EH (cell line): ENCODE data around the gene HOXA10.

ENCODE experiments used
- DNase-seq: peaks from one replicate; pipeline ENCODE4 v3.0.0-alpha.2; 2015; ENCODE audit warnings: low read depth

The HOXA10 gene

DNA sequence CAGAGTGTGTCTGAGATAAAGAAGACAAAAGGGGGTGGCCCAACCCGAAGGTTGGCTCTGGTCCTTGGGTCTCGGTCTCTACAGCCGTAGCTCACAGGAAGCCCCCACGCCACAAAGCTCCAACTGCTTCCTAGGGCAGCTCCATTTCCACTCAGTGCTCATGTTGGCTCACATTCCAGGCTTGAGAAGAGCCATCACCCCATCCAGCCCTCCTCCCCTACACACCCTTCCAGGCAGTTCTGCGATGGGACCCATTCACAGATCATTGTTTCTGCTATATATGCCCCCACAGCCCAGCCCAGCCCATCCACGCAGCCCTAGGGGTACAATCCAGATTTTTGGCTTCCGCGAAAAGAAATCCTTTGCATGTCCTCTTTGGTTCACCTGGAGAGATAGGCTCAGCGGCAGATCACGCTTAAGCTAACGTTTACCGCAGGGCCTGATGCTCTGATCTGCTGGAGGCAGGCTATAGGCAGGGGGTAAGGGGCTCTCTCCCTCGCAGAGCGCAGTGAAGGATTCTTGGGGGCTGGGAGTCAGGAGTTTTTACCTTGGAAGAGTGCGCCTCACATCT lies 17.1 kb upstream of the HOXA10 start:
- DNase-seq, result peak; percentile 68

- peak; percentile 46 for DNase-seq
These were observed 16.1 kb upstream of the HOXA10 start for GRCh38 chr7:27189997-27190748.

DNA sequence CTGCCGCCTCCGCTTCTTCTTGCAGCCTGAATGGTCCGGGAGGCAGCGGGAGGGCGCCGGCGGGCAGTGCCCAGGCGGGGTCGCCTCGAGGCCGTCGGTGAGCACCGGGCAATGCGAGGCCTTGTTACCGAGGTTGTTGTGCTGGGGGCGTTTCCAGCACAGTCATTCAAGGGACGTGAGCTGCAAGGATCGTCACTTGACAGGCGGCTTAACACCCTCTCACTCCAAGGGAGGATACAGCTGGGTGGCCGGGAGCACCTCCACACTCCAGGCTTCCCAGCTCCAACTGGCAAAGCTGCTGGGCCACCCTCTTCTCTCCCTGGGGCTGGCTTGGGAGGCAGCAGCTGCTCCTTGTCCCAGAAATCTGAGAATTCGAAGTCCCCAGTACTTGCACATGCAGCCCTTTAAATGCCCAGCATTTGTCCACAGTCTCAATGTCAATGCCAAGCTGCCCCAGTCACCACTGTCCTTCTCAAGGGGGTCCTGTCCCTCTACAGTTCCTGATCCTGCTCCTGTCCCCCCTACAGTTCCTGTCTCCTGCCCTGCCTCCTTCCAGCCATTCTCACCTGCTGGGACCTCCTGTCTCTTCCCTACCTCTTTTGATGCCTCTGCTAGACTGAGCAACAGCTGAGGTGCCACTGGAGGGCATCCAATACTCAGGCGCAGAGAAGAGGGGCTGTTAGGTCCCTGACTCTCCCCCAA lies 15.3 kb upstream of the HOXA10 start:
- DNase-seq, result peak; percentile 90

- peak; percentile 89 for DNase-seq
These were observed 14.5 kb upstream of the HOXA10 start for GRCh38 chr7:27188386-27189294.

GRCh38 chr7:27187475-27188385 lies 13.6 kb upstream of the HOXA10 start:
- peak; percentile 72 for DNase-seq

- DNase-seq, result peak; percentile 80
These were observed 12.8 kb upstream of the HOXA10 start for GRCh38 chr7:27186668-27187474.

- peak; percentile 54 for DNase-seq
These were observed 11.9 kb upstream of the HOXA10 start for GRCh38 chr7:27185854-27186667.

GRCh38 chr7:27185013-27185853 lies 11.1 kb upstream of the HOXA10 start, which contains the start of gene HOXA11:
Gene HOXA11 (minus strand): TSS chr7:27185232. CDS start chr7:27185144, 88 bp downstream.
- peak; percentile 99 for DNase-seq

DNA sequence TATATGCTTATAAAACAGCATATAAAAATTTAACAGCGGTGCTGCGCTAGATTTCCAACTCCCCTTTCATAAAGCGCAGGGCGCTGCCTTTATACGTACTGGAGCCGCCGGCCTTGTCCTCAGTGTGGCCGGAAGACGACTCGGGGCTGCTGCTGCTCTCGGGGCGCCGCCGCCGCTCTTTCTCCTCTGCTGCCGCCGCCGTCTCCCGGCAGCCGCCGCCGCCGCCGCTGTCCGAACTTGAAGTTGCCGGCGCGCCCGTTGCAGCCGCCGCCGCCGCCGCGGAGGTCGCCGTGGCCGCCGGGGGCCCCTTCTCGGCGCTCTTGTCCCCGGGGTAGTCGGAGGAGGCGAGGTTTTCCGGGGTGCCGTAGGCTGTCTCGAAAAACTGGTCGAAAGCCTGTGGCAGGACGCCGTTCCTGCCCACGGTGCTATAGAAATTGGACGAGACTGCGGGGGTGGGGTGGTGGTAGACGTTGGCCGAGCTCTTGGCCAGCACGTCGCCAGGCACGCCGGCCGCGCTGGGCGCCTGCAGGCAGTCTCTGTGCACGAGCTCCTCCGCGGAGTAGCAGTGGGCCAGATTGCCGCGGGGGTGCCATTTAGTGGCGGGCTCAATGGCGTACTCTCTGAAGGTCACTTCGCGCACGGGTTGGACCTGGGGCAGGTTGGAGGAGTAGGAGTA lies 10.4 kb upstream of the HOXA10 start:
- DNase-seq, result peak; percentile 56

- peak; percentile 40 for DNase-seq
These were observed 9.7 kb upstream of the HOXA10 start for GRCh38 chr7:27183682-27184336.

- peak; percentile 48 for DNase-seq
These were observed 9.0 kb upstream of the HOXA10 start for GRCh38 chr7:27182861-27183681.

DNA sequence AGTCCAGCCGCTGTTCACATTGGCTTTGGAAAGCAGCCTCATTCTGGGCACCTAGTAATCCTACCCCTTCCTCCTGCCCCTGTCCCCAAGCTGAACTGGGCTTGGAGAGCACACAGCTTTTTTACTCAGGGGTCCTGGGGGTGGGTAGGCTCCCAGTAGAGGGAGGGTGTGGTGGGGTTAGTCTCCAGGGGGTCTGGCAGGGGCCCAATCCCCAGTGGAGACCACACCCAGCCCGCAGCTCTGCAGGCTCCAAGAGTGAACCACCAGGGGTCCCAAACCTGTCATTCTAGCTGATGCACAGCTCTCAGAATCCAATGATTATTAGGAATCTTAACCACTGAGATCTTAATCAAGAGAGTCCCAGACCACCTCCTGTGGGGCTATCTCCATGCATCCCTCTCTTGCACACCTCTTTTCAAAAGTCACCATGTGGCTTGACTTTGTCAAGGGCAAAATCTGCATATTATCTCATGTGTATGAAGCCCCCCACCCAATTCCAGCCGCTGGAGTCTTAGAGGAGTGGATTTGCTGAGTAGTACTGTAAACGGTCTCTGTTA lies 8.2 kb upstream of the HOXA10 start:
- DNase-seq, result peak; percentile 42

GRCh38 chr7:27181795-27182275 lies 7.7 kb upstream of the HOXA10 start:
- peak; percentile 74 for DNase-seq

DNA sequence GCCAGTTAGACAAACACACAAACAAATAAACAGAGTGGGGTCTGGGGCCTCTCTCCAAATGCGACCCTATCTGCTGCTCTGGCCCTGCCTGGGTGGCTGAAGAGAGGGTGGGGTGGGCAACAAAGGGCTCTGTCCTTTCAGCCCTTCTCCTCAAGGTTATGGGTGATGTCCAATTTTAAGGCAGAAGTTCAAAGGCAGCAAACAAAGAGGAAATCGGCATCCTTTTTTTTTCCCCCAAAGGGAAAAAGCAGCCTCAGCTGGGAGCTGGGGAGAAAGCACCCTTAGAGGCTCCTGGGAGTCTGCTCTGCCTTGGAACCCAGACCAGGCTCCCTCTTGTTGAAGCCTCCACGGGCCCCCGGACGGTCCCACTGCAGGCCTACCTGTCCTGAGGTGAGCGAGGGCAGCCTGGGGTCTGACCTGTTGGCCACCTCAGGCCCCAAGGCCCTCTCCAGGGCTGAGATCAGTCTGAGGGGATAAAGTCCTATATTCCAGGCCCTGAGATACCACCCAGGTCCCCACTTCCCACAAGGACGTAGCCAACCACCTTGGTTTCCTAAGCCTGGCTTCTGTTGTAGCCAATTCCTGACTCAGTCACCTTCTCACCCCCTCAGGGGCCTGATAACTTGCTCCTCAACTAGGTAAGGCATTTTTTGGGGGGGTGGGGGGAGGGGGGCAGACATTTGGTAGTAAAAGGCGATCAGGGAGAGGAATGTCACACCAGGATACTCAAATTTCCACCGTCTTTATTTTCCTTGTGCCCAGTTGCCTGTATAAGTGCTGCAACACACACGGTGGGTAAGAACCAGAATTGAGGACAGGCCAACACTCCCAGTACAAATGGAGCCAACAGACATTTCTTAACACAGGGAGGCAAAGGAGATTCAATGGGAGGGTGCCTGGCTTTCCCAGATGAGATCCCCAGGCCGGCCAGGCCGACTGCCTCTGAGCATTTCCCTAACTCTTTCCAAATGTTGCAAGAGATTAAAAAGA lies 6.6 kb upstream of the HOXA10 start:
- DNase-seq, result peak; percentile 50
